ENCODE results near the gene CALN1. TPM values are rescaled to one million over a fixed set of nuclear protein-coding genes. Genes with fewer than 3 reads are reported as not detected.

CALN1 gene
- total and polyA plus RNA-seq, 12 donors: not detected

GRCh38 chr7:72272479-72272878 is 139.7 kb downstream of the CALN1 start:
- Histone ChIP-seq H3K36me3 (no peaks in the 10 kb centered on the region), H3K4me1 (no peaks in the 10 kb centered on the region)
- intact Hi-C loops (cut with DNase I): no loop called here

GRCh38 chr7:72268796-72269195 is 143.3 kb downstream of the CALN1 start:
- no peak for ATAC-seq
- intact Hi-C loops (cut with DNase I): no loop called here
- Histone ChIP-seq H3K9me3 (peaks cover 0 to 22% (median 0%) of the 10 kb centered on the region in 11 donors), H3K4me3 (no peak overlapping the region), H3K36me3 (no peaks in the 10 kb centered on the region), H3K27me3 (no peaks in the 10 kb centered on the region), H3K27ac (no peak overlapping the region), H3K4me1 (no peaks in the 10 kb centered on the region)
- 51 to 54% methylated on average over 3 of the region's 3 CpGs for WGBS, 2 donors
- no peak for DNase-seq
- TF ChIP-seq, protein P1, sequence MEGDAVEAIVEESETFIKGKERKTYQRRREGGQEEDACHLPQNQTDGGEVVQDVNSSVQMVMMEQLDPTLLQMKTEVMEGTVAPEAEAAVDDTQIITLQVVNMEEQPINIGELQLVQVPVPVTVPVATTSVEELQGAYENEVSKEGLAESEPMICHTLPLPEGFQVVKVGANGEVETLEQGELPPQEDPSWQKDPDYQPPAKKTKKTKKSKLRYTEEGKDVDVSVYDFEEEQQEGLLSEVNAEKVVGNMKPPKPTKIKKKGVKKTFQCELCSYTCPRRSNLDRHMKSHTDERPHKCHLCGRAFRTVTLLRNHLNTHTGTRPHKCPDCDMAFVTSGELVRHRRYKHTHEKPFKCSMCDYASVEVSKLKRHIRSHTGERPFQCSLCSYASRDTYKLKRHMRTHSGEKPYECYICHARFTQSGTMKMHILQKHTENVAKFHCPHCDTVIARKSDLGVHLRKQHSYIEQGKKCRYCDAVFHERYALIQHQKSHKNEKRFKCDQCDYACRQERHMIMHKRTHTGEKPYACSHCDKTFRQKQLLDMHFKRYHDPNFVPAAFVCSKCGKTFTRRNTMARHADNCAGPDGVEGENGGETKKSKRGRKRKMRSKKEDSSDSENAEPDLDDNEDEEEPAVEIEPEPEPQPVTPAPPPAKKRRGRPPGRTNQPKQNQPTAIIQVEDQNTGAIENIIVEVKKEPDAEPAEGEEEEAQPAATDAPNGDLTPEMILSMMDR (IDR thresholded peaks at IDR 0.05): no peak

More at GRCh38 chr7:72272479-72272878, 139.7 kb downstream of the CALN1 start:
- Histone ChIP-seq H3K9me3 (peaks cover 0 to 44% (median 6%) of the 10 kb centered on the region in 11 donors), H3K27me3 (no peaks in the 10 kb centered on the region), H3K27ac (no peak overlapping the region), H3K4me3 (no peak overlapping the region)
- ATAC-seq (no peak), DNase-seq (no peak)
- 90 to 91% methylated on average over 6 of the region's 6 CpGs for WGBS, 2 donors
- TF ChIP-seq, protein P1 (IDR thresholded peaks at IDR 0.05): no peak

GRCh38 chr7:72268090-72268489 is 144.0 kb downstream of the CALN1 start:
- Histone ChIP-seq H3K4me1 (no peaks in the 10 kb centered on the region), H3K36me3 (no peaks in the 10 kb centered on the region), H3K4me3 (no peak overlapping the region), H3K27me3 (no peaks in the 10 kb centered on the region), H3K9me3 (peaks cover 0 to 22% (median 0%) of the 10 kb centered on the region in 11 donors), H3K27ac (no peak overlapping the region)
- WGBS, 2 donors: 73 to 79% methylated on average over 2 of the region's 2 CpGs
- TF ChIP-seq, protein P1 (IDR thresholded peaks at IDR 0.05): no peak
- DNase-seq: no peak
- ATAC-seq: no peak
- intact Hi-C loops (cut with DNase I): no loop called here

- H3K27ac ChIP-seq: no peak overlapping the region
- no peak overlapping the region for H3K4me3 ChIP-seq
- no peak for DNase-seq
- H3K27me3 ChIP-seq: no peaks in the 10 kb centered on the region
- H3K9me3 ChIP-seq: peaks cover 0 to 22% (median 0%) of the 10 kb centered on the region in 11 donors
- H3K4me1 ChIP-seq: no peaks in the 10 kb centered on the region
- no peak for ATAC-seq
- intact Hi-C loops (cut with DNase I): no loop called here
- WGBS, 2 donors: 72 to 75% methylated on average over 3 of the region's 3 CpGs
- no peaks in the 10 kb centered on the region for H3K36me3 ChIP-seq
- TF ChIP-seq, protein P1 (IDR thresholded peaks at IDR 0.05): no peak
Measured at GRCh38 chr7:72267291-72267800, 144.8 kb downstream of the CALN1 start.

Data from heart right ventricle (tissue), 16 donors.